Fibroblast of mammary gland (primary cell): ENCODE measurements around the gene PRSS38.

Experiments used
- DNase-seq: peaks from one replicate; pipeline ENCODE4 v3.0.0-alpha.2; 2010; ENCODE audit warnings: low read depth
- H3K4me3 ChIP-seq: 2 replicates; pipeline ENCODE4 v1.5.1; 2011; ENCODE audit warnings: low read depth, mild to moderate bottlenecking, low read length, moderate library complexity; ENCODE audit not compliant: control insufficient read depth
- TF ChIP-seq, protein P1 (sequence below): conservative IDR thresholded peaks from 2 replicates; pipeline ENCODE4 v1.5.1; 2011; ENCODE audit warnings: low read depth, low read length, inconsistent platforms; ENCODE audit not compliant: control insufficient read depth, insufficient read depth

Gene PRSS38

DNA sequence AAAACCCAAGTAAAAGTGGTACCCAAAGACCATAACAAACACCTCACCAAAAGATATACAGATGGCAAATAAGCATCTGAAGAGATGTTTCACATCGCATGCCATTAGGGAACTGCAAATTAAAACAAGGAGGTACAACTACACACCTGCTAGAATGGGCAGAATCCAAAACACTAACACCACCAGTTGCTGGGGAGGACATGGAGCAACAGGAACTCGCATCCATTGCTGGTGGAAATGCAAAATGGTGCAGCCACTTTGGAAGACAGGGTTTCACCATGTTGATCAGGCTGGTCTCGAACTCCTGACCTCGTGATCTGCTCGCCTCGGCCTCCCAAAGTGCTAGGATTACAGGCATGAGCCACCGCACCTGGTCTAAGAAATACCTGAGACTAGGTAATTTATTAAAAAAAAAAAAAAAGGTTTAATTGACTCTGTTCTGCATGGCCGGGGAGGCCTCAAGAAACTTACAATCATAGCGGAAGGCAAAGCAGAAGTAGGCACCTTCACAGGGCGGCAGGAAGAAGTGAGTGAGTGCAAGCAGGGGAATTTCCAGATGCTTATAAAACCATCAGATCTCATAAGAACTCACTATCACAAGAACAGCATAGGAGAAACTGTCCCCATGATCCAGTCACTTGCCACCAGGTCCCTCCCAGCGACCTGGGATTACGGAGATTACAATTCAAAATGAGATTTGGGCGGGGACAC is 30.2 kb upstream of the PRSS38 start:
- no peak for DNase-seq
- H3K4me3 ChIP-seq, result no peak overlapping the region
- TF ChIP-seq, protein P1, sequence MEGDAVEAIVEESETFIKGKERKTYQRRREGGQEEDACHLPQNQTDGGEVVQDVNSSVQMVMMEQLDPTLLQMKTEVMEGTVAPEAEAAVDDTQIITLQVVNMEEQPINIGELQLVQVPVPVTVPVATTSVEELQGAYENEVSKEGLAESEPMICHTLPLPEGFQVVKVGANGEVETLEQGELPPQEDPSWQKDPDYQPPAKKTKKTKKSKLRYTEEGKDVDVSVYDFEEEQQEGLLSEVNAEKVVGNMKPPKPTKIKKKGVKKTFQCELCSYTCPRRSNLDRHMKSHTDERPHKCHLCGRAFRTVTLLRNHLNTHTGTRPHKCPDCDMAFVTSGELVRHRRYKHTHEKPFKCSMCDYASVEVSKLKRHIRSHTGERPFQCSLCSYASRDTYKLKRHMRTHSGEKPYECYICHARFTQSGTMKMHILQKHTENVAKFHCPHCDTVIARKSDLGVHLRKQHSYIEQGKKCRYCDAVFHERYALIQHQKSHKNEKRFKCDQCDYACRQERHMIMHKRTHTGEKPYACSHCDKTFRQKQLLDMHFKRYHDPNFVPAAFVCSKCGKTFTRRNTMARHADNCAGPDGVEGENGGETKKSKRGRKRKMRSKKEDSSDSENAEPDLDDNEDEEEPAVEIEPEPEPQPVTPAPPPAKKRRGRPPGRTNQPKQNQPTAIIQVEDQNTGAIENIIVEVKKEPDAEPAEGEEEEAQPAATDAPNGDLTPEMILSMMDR, result no peak

DNA sequence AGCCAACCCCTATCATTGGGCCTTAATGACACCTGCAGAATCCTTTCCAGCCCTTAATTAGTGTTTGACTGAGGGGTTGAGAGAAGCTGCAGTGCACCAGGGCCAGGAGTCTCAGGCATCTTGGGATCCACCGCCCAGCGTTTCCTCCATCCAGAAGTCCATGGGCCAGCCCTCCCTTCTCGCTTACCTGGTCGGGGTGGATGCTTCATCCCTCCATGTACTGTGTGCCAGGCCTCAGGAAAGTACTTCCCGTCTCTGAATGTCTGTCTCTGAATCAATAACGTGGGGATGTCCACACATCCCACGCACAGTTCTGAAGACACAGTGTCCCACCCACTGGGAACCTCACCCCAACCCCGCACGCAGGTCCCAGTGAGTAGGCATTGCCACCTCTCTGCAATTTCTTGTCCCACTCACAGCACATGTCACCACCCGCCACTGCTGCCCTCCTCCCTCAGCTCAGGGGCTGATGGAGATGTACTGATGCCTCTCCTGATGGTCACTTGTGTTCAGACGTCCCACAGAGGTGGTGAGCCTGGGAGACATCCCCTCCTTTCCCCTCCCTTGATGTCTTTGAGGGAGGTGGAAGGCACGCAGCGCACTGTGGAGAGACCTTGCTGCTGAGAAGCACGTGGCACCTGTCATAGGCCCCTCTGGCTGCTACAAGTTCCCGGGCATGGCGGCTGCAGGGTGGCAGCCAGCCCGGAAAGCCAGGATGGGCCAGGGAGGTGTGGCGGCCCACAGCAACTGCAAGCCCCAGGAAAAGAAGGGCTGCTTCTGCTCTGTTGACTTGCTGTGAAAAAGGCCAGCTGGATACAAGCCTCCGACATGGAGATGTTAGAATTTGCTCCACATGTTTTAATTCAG is 29.4 kb upstream of the PRSS38 start:
- TF ChIP-seq, protein P1, result no peak
- DNase-seq, result no peak

DNA sequence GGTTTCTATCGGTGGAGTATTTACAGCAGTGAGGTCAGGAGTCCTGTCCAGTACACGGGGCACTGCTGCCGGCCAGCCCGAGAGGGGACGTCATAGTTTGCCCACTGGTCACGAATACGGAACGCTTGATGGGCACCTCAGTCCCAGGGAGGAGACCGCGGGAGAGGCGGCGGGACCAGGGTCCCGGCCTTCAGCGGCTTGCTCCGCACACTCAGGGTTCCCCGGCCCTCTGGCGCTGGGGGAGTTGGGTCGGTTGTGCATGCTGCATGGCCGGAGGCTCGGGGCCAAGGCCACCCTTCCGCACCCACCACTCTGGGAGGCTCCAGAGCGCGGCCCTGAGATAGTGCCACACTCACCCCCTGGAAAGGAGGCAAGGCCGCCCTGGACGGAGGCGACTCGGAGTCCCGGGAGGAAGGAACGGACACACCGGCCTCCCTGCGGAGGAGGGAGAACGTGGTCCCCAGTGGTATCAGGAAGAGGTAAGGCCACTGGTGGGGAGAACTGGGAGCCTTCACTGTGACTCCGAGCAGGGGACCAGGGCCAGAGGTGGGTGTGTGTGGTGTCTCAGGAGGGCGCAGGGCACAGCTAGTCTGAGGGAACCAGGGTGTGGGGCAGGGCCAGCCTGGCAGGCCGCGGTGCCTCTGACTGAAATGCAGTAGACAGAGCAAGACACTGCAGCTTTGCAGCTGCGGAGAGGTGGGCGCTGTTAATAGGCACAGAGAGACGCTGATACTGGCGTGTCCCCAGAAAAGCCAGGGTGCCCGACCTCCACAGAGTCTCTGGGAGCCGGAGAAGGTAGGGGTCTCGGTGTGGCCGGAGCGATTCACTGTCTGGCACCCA is 28.6 kb upstream of the PRSS38 start:
- H3K4me3 ChIP-seq, result peak overlapping the region; percentile 57
- TF ChIP-seq, protein P1, result no peak
- DNase-seq, result no peak

More for the DNA sequence above, 29.4 kb upstream of the PRSS38 start:
- H3K4me3 ChIP-seq, result no peak overlapping the region

DNA sequence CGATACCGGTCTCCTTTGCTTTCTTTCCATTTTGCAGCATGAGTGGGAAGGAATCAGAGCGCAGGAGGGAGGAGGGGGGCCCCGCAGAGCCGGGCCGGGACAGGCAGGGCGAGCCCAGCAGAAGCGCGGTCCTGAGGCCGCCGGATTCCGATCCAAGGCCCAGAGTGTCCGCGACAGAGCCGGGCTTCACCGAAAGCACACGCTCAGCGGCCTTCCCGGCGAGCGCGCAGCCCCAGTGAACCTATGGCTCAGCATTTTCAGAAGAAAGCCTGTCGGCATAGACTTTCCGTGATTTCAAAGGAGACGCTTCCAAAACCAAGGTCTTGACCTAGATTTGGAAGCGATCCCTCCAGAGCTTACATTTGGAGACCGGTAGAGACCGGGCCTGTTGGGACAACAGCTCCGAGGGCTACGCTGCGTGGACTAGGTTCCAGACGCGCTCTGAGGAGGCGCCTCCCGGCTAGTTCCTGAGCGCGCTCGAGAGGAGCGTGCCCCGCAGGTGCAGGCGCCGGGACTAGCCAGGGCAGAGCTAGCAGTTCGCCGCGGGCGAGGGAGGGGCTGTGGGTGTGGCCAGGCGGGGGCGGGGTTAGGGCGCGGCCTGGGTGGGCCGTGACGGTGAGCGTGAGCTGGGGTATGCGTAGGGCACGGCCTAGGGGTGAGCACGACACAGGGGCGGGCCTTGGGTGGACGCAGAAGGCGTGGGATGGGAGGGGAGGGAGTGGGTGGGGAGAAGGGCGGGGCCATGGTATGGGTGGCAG is 27.8 kb upstream of the PRSS38 start:
- H3K4me3 ChIP-seq, result peak overlapping the region; percentile 57
- TF ChIP-seq, protein P1, result no peak
- peak; percentile 92 for DNase-seq

DNA sequence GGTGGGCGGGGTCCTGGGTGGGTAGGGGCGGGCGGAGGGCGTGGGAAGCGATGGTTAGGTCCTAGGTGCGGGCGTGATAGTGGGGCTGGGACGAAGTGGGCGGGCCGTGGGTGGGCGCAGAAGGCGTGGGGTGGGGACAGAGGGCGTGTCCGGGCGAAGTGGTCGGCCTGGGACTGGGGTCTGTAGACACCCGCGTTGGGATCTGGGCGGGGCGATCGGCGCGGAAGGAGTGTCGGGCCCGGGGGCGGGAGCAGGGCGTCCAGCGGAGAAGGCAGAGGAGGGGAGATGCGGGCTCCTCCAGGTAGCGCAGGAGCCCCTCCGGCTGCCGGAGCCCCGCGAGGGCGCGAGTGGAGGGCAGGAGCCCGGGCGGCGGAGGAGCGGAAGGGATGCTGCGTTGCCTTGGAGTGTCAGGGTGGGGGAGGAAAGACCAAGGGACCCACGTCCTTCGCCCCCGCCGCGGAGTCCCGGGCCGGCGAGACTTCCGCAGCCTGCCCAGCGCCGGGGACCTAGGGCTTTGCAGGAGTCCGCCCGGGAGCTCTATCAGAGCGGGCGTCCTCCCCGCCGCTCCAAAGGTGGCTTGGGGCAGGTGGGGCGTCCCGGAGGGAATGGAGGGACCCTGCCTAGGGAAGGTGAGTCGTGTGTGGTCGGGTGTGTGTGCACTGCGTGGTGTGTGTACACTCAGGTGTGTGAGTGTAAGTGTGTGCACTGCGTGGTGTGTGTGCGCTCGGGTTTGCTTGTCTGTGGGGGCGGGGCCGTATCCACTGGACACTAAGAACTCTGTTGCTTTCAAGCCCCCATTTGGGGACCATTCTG is 27.0 kb upstream of the PRSS38 start:
- peak overlapping the region; percentile 57 for H3K4me3 ChIP-seq
- TF ChIP-seq, protein P1, result no peak
- no peak for DNase-seq
